Fibroblast of lung (primary cell): Measurements from ENCODE around the gene ADAMTSL1. TPM values are rescaled to one million over a fixed set of nuclear protein-coding genes. Genes with fewer than 3 reads are reported as not detected.
A peak's percentile ranks its signal among the peaks of the same experiment; 100 is the strongest.

Experiments
- DNase-seq, 2 donors: peaks; one replicate each; pipeline versions ENCODE4 v3.0.0 to v3.0.0-alpha.2; 2010; ENCODE audit warnings: low read depth in 2 of 2
- H2AFZ ChIP-seq: 2 replicates; pipeline ENCODE4 v1.5.1; 2012; ENCODE audit warnings: low read length, control low read depth, inconsistent platforms
- H3K27ac ChIP-seq: 2 replicates; pipeline ENCODE4 v1.5.1; 2011; ENCODE audit warnings: low read length, control low read depth; ENCODE audit not compliant: insufficient read depth
- H3K27me3 ChIP-seq: 2 replicates; pipeline ENCODE4 v1.5.1; 2011; ENCODE audit warnings: mild to moderate bottlenecking, low read length; ENCODE audit not compliant: control insufficient read depth, insufficient read depth
- H3K36me3 ChIP-seq: 2 replicates; pipeline ENCODE4 v1.5.1; 2011; ENCODE audit warnings: low read length; ENCODE audit not compliant: control insufficient read depth, insufficient read depth
- H3K4me1 ChIP-seq: 2 replicates; pipeline ENCODE4 v1.5.1; 2011; ENCODE audit warnings: low read length; ENCODE audit not compliant: control insufficient read depth, insufficient read depth; ENCODE audit errors: extremely low read depth
- H3K4me2 ChIP-seq: 2 replicates; pipeline ENCODE4 v1.5.1; 2011; ENCODE audit warnings: low read length, control low read depth; ENCODE audit not compliant: insufficient read depth; ENCODE audit errors: extremely low read depth
- H3K4me3 ChIP-seq, 4 experiments: fragments of 200-600 bp in 1 of 4; sonication (generic) in 1 of 4; replicated peaks in 1 of 4; 2 replicates each; pipeline ENCODE4 v1.5.1; 2011 to 2016; ENCODE audit warnings: low read length in 4 of 4, low read depth in 3 of 4, mild to moderate bottlenecking in 3 of 4, control low read depth in 2 of 4, inconsistent platforms in 1 of 4, mixed read lengths in 1 of 4; ENCODE audit not compliant: insufficient read depth in 1 of 4; ENCODE audit errors: control extremely low read depth in 1 of 4
- H3K79me2 ChIP-seq: 2 replicates; pipeline ENCODE4 v1.5.1; 2012; ENCODE audit warnings: mild to moderate bottlenecking, low read length, inconsistent platforms; ENCODE audit not compliant: control insufficient read depth, insufficient read depth
- H3K9ac ChIP-seq: 2 replicates; pipeline ENCODE4 v1.5.1; 2011; ENCODE audit warnings: mild to moderate bottlenecking, low read length, control low read depth; ENCODE audit not compliant: insufficient read depth
- H3K9me3 ChIP-seq: 2 replicates; pipeline ENCODE4 v1.5.1; 2012; ENCODE audit warnings: low read depth, low read length; ENCODE audit not compliant: control insufficient read depth, insufficient read depth
- H4K20me1 ChIP-seq: 2 replicates; pipeline ENCODE4 v1.5.1; 2011; ENCODE audit warnings: low read length; ENCODE audit not compliant: control insufficient read depth, insufficient read depth; ENCODE audit errors: extremely low read depth
- EZH2 ChIP-seq: IDR thresholded peaks from 2 replicates; pipeline ENCODE4 v1.5.1; 2012; ENCODE audit warnings: low read length, control low read depth, mild to moderate bottlenecking; ENCODE audit errors: missing control alignments
- polyA plus RNA-seq, 2 donors: library from polyadenylated mRNA; depleted of rRNA in 1 of 2; stranded (reverse) in 1 of 2; unstranded in 1 of 2; fragments of >200 nt; gene quantifications; 2 replicates each; pipeline ENCODE4 v1.2.1, GENCODE V29; 2011 to 2012; ENCODE audit warnings: missing spikeins in 1 of 2
- total RNA-seq: library from RNA; depleted of rRNA; stranded (reverse); fragments of >200 nt; gene quantifications from 2 replicates; pipeline ENCODE4 v1.2.1, GENCODE V29; 2014
- TF ChIP-seq, protein P1 (sequence below), 2 donors: IDR thresholded peaks in 1 of 2; conservative IDR thresholded peaks in 1 of 2; 1 replicate in 1 of 2; 2 replicates in 1 of 2; pipeline ENCODE4 v1.5.1; 2011 to 2012; ENCODE audit warnings: low read length in 2 of 2, control low read depth in 1 of 2, inconsistent platforms in 1 of 2, low read depth in 1 of 2, mild to moderate bottlenecking in 1 of 2

ADAMTSL1 gene
- total and polyA plus RNA-seq, 2 donors (not counting 1 experiment from before 2014, with no cell fraction given), result 19.3 to 27.9 TPM

DNA sequence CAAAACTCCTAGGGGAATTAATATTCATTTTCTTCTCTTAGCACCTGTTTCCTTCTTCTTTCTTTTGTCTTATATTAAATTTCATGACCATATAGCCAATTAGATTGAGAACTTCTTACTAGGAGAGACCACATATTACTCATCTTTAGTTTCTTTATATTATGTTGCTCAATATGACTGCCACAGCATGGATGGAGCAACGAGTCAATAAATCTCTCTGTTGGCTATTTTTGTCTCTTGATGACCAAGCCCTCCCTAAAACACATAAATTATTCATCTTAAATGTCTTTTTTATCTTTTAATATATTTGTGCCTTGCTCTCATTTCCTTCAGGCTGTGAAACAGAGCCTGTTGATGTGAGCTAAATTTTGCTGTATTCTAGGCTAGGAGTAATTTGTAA, 123.0 kb downstream of the ADAMTSL1 start:
- H3K4me2 ChIP-seq, result no peak overlapping the region
- TF ChIP-seq EZH2, result no peak
- TF ChIP-seq, protein P1, sequence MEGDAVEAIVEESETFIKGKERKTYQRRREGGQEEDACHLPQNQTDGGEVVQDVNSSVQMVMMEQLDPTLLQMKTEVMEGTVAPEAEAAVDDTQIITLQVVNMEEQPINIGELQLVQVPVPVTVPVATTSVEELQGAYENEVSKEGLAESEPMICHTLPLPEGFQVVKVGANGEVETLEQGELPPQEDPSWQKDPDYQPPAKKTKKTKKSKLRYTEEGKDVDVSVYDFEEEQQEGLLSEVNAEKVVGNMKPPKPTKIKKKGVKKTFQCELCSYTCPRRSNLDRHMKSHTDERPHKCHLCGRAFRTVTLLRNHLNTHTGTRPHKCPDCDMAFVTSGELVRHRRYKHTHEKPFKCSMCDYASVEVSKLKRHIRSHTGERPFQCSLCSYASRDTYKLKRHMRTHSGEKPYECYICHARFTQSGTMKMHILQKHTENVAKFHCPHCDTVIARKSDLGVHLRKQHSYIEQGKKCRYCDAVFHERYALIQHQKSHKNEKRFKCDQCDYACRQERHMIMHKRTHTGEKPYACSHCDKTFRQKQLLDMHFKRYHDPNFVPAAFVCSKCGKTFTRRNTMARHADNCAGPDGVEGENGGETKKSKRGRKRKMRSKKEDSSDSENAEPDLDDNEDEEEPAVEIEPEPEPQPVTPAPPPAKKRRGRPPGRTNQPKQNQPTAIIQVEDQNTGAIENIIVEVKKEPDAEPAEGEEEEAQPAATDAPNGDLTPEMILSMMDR (conservative IDR thresholded peaks at IDR 0.05 in 1 of 2, IDR thresholded peaks at IDR 0.05 in 1 of 2; ENCODE audit: low read depth in 1 of 2, low read length in 2 of 2), result no peak
- no peaks in the 10 kb centered on the region for H3K27me3 ChIP-seq
- no peaks in the 10 kb centered on the region for H3K36me3 ChIP-seq
- no peak overlapping the region for H3K27ac ChIP-seq
- H3K9me3 ChIP-seq, result no peaks in the 10 kb centered on the region
- H3K4me1 ChIP-seq, result no peaks in the 10 kb centered on the region
- H3K4me3 ChIP-seq, result no peak overlapping the region
- H3K79me2 ChIP-seq, result no peaks in the 10 kb centered on the region
- H4K20me1 ChIP-seq, result no peaks in the 10 kb centered on the region
- H3K9ac ChIP-seq, result no peak overlapping the region
- DNase-seq, result peak; percentile 53 to 88
- H2AFZ ChIP-seq, result no peak overlapping the region

DNA sequence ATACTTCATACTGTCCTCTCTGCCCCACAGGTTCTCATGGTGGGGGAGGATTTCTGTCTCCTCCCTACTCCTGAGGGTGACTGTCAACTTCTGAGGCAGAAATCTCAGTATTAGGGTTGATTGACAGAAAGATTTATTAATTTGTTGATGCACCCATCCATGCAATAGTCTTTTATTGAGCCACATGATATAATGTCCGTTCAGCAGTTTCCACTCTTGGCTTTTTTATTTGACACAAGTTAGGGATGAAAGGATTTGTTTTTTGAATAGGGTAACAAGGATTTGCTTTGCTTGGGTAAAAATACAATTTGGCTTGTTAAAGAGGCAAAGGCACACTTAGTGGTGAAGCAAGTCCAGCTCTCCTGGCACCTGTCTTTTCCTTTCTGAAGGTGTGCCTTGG, 125.0 kb downstream of the ADAMTSL1 start:
- no peak overlapping the region for H3K4me3 ChIP-seq
- no peak overlapping the region for H3K4me2 ChIP-seq
- no peaks in the 10 kb centered on the region for H3K27me3 ChIP-seq
- TF ChIP-seq, protein P1 (conservative IDR thresholded peaks at IDR 0.05 in 1 of 2, IDR thresholded peaks at IDR 0.05 in 1 of 2; ENCODE audit: low read depth in 1 of 2, low read length in 2 of 2), result no peak
- TF ChIP-seq EZH2, result no peak
- H3K27ac ChIP-seq, result no peak overlapping the region
- H3K9ac ChIP-seq, result no peak overlapping the region
- H3K9me3 ChIP-seq, result no peaks in the 10 kb centered on the region
- H3K36me3 ChIP-seq, result no peaks in the 10 kb centered on the region
- no peak overlapping the region for H2AFZ ChIP-seq
- H3K4me1 ChIP-seq, result no peaks in the 10 kb centered on the region
- no peaks in the 10 kb centered on the region for H3K79me2 ChIP-seq
- no peak for DNase-seq
- H4K20me1 ChIP-seq, result no peaks in the 10 kb centered on the region

DNA sequence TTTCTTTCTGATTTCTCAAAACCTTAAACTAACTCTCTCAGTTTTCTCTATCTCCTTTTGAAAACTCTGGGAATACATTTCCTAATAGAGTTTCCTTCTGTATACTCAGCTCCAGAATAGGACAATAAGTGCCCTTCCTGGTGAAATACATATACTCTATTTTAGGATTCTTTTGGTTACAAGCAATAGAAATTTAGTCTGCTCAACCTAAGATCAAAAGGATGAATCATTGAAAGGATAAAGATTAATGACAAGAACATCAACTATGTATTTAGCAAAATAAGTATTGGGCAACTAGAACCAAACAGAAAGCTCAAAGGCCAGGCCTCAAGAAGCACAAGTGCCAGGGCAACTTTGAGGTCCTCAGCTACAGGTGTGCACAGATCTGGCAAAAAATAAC, 127.1 kb downstream of the ADAMTSL1 start:
- TF ChIP-seq, protein P1 (conservative IDR thresholded peaks at IDR 0.05 in 1 of 2, IDR thresholded peaks at IDR 0.05 in 1 of 2; ENCODE audit: low read depth in 1 of 2, low read length in 2 of 2), result no peak
- no peak for TF ChIP-seq EZH2
- no peaks in the 10 kb centered on the region for H3K36me3 ChIP-seq
- H2AFZ ChIP-seq, result no peak overlapping the region
- no peaks in the 10 kb centered on the region for H4K20me1 ChIP-seq
- H3K4me3 ChIP-seq, result no peak overlapping the region
- H3K9me3 ChIP-seq, result no peaks in the 10 kb centered on the region
- H3K79me2 ChIP-seq, result no peaks in the 10 kb centered on the region
- no peak overlapping the region for H3K9ac ChIP-seq
- no peaks in the 10 kb centered on the region for H3K27me3 ChIP-seq
- H3K27ac ChIP-seq, result no peak overlapping the region
- no peak overlapping the region for H3K4me2 ChIP-seq
- H3K4me1 ChIP-seq, result no peaks in the 10 kb centered on the region
- peak in 1 of 2 donors; percentile 36 for DNase-seq
